HEK293T (cell line): ENCODE results near the gene KDM2B.

Experiments
- BHLHE40 ChIP-seq: fragments of 450-650 bp; IDR thresholded peaks from 2 replicates; pipeline ENCODE4 v1.6.1; 2016; ENCODE audit warnings: mild to moderate bottlenecking, moderate library complexity, borderline replicate concordance
- NFRKB ChIP-seq: fragments of 450-650 bp; IDR thresholded peaks from 2 replicates; pipeline ENCODE4 v1.6.1; 2016; ENCODE audit warnings: mild to moderate bottlenecking, moderate library complexity
- SUZ12 ChIP-seq: fragments of 450-650 bp; IDR thresholded peaks from 2 replicates; pipeline ENCODE4 v1.6.1; 2016; ENCODE audit warnings: mild to moderate bottlenecking

GRCh38 chr12:121379945-121380344 is 200.9 kb downstream of the KDM2B start:
- TF ChIP-seq NFRKB (no peak), BHLHE40 (no peak), SUZ12 (no peak)
